AG08395 (cell line): Measurements from ENCODE around the gene LBHD1.
"Not testable (repeated sequence)": the region's sequence is repeated elsewhere in the genome, so short reads cannot be mapped to it uniquely, and the experiment has no call there.

ENCODE experiments used
- DNase-seq: peaks from one replicate; pipeline ENCODE4 v3.0.0; 2012; ENCODE audit warnings: mixed read lengths, low spot score

Gene LBHD1

DNA sequence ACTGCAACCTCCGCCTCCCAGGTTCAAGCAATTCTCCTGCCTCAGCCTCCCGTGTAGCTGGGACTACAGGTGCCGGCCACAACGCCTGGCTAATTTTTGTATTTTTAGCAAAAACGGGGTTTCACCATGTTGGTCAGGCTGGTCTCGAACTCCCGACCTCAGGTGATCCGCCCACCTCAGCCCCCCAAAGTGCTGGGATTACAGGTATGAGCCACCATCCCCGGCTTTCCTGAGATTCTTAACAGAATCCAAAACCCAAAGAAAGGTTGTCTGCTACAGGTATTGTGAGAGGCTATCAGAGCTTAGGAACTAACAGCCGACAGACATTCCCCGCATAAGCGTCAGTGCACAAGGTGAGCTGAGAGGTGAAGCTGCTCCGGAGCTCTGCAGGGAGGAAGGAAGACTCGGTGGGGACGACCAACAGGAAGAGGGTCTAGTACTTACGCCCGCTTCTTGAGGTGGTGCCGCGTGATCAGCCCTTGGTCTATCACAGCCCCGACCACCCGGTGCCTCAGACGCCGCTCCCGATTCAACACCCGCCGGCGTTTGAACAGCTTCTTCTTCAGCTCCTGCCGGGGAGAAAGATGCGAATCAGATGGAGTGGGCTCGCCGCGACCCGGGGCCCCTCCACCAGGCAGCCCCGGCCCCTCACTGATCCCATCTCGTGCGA is 7.5 kb downstream of the LBHD1 start:
- no peak for DNase-seq

- DNase-seq, result no peak
Measured at GRCh38 chr11:62656796-62657429, 15.2 kb downstream of the LBHD1 start.

DNA sequence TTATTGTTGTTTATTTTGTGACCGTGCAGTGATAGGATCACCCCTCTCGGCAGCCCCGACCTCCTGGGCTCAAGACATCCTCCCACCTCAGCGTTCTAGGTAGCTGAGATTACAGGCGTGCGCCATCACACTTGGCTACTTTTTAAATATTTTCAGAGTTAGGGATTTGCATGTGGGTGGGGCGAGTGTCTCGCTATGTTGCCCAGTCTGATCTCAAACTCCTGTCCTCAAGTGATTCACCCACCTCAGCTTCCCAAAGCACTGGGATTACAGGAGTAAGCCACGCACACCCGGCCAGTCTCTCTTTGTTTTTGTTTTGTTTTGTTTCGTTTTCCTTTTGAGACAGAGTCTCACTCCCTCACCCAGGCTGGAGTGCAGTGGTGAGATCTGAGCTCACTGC is 17.8 kb downstream of the LBHD1 start:
- DNase-seq, result no peak

- DNase-seq, result no peak
Measured at GRCh38 chr11:62652161-62653006, 19.7 kb downstream of the LBHD1 start.

DNA sequence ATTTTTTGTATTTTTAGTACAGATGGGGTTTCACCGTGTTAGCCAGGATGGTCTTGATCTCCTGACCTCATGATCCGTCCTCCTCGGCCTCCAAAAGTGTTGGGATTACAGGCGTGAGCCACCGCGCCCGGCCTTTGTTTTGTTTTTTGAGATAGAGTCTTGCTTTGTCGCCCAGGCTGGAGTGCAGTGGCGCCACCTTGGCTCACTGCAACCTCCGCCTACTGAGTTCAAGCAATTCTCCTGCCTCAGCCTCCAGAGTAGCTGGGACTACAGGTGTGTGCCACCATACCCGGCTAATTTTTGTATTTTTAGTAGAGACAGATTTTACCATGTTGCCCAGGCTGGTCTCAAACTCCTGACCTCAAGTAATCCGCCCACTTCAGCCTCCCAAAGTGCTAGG is 21.8 kb downstream of the LBHD1 start:
- DNase-seq, result not testable (repeated sequence)

DNA sequence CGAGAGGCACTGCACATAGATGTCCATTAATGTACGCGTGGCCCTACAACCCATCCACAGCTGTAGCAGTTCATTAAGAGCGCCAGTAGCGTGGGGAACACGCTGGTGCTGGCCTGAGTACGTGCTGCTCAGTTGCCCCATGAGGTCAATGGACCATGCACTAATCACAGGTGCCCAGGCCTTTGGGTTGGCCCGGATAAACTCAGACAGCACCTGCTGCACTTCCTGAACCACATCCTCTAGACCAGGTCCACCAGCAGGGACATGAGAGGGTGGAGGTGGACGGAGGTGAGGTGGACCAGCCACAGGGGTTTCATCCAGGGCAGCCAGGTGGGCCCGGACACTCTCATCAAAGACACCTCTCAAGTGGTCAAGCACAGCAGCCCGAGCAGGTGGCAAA is 22.6 kb downstream of the LBHD1 start:
- DNase-seq, result no peak

GRCh38 chr11:62648967-62649364 is 23.1 kb downstream of the LBHD1 start:
- DNase-seq, result no peak

DNA sequence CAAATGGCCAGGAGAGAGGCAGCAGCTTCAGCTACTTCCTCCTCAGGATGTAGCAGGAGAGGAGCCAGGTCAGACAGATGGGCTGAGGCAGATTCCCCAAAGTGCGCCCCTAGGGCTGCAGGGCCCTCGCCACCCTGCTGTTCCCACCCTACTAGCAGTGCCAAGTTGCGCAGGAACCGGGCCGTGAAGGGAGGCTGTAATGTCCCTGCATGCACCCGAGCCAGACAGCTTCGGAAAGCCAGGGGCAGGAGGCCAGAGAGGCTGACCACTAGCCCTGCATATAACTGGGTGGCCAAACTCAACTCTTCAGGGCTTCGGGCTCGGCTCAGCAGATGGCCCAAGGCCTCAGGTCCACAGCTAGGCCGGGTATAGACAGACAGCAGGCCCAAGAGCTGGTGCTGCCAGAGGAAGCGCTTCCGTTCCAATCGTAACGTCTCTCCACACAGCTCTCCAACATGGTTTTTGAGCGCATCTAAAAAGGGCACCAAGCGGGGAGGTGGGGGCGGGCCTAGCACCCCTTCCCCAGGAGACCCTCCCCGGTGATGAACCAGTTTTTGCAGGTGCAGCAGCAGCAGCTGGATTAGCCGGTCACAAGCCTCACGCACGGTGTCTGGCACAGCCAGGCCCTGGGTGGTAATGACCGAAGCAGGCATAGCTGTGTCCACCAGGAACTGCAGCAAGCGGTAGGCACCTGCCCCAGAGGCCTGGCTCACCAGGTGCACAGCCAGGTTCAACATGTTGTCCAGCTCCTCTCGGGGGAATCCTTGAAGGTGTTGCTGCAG is 23.7 kb downstream of the LBHD1 start:
- DNase-seq, result no peak

GRCh38 chr11:62647609-62648005 is 24.5 kb downstream of the LBHD1 start:
- peak; percentile 29 for DNase-seq

DNA sequence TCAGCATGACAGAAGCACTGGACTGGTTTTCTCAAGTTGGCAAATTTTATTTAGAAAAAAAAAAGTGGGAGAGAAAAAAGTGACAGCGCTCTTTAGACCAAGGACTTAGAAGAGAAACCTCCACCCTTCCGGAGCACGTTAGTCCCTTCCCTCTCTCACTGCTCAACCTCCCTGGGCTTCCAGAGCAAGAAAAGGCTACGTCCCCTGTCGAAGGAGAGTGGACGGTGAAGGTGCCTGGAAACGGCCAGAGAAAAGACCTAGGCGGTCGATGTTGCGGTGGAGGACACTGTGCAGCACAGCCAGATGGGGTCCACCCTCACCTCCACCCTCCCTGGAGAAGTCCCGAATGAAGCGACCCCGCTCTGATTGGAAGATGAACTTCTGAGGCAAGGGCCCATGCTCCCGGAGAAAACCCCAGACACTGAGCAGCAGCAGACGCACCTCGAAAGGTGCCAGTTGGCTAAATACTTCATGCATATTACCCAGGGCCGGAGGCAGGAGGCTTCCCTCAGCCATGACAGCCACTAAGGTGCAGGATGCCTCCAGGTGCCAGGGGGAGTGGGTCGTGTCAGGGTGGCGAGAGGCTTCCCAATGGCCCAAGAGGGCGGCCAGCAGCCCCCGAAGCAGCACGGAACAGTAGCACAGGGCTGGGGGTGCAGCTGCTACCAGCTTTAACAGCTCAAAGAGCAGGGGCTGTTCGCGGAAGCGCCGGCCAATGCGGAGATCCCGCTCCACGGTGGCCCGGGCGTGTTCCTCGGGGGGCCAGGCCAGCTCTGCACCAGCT is 25.1 kb downstream of the LBHD1 start:
- DNase-seq, result no peak

DNA sequence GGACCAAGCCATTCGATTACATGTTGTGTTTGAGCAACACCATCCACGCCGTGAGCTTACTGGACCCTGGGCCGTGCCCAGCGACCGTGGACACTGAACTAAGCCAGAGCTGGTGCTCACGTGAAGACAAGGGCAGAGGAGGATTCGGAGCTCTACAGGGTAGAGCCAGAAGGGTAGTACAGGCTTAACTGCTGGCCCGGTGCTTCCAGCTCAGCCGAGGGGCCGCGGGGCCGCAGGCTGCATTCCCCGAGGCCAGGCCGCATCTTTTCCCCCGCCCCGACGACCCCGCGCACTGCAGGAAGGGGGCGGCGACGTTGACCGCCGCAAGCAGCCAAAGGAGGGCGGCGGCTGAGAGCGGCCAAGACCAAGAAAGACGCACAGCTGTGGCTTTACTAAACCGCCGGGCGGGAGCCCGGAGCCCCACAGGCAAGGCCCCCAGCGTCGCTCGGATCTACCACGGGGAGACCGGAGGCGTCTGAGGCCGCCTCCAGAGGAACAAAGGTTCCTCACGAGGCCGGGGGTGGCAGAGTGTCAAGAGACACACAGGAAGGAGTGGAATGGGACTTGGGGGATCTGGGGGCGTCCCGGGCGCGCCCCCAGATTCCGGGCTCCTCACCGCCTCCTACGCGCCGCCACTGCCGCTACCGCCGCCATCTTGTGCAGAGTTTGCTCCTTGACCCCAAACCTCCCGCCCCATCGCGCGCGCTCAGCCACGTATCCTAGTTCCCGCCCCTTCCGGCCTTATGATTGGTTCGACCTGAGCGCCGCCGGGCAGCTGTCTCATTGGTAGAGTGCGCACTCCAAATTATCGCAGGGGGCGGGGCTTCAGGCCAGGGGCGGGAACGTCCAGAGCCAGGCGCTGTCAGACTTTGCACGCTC is 25.9 kb downstream of the LBHD1 start, which contains the start of gene GANAB:
Gene GANAB, minus strand, starts transcription at position 668 of the 879 bp plus-strand sequence. Its CDS starts 14 bp downstream, at position 654.
- DNase-seq, result peak; percentile 100

- DNase-seq, result no peak
Measured at GRCh38 chr11:62645671-62645945, 26.5 kb downstream of the LBHD1 start.

DNA sequence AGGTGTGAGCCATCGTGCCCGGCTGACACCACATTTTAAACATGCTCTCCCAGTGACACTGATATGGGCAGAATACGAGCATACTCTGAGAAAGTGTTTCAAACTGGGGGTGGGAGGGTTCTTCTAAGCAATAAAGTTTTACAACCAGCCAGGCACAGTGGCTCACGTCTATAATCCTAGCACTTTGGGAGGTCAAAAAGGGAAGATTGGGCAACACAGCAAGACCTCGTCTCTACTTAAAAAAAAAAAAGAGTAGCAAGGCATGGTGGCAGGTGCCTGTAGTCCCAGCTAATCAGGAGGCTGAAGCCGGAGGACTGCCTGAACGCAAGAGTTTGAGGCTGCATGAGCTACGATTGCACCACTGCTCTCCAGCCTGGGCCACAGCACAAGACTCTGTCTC is 27.8 kb downstream of the LBHD1 start:
- DNase-seq, result no peak

GRCh38 chr11:62632492-62632891 is 39.6 kb downstream of the LBHD1 start:
- no peak for DNase-seq

DNA sequence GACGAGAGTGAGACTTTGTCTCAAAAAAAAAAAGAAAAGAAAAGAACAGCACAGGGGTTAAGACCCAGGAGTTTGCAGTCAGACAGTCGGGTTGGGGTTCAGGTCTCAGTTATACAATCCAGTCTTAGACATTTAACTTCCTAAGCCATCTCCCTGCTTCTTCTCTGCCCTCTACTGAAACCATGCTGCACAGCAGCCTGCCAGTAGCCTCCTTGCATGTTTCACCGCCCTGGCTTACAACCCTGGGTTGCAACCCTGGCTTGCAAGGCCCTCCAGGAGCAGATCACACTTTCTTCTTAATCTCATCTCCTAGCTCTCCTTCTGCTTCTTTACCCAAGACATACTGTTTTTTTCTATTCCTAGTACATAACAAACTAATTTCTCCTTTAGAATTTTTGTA is 44.4 kb downstream of the LBHD1 start:
- DNase-seq, result no peak

- DNase-seq, result no peak
Measured at GRCh38 chr11:62622476-62623089, 49.5 kb downstream of the LBHD1 start.

DNA sequence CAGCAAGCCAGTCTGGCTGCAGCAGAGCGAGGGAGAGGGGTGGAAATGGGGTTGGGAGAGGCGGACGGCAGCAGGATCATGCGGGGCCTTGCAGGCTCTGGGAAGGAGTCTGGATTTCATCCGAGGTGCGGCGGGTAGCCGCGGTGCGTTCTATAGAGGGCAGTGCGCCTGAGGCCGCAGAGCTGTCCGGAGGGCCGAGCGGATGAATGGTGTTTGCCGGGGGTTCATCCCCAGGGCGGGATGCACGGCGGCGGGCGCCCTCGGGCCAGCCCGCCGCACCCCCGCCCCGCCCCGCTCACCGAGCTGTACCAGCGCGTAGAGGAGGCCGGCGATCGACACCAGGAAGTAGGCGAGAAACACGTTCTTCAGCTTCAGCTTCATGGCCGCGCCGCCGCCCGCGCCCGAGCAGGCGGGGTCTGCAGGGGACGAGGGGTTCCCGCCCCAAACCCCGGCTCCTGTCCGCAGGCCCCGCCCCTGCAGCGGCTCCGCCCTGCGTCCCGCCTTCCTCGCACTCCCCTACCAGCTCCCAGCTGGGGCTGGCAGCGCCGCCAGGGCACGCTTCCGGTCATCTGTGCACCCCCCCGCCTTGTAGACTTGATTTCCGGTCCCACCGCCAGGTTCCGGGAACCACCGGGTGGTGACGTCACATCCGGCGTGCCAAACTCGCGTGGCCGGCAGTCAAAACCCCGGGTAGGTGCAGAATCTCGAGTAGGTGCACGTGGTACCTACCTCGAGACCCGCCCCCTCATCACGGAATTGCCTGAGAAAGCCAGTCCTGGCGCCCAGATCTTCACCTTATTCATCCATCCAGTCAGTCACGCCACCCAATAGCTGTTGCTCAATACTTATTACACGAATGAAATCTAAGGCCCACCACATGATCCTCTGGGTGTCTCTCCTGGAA is 50.2 kb downstream of the LBHD1 start, which contains the start of gene B3GAT3:
Gene B3GAT3, minus strand, starts transcription at position 420 of the 904 bp plus-strand sequence. Its CDS starts 39 bp downstream, at position 381.
- DNase-seq, result peak; percentile 99

GRCh38 chr11:62621027-62621566 is 51.0 kb downstream of the LBHD1 start:
- DNase-seq, result no peak

DNA sequence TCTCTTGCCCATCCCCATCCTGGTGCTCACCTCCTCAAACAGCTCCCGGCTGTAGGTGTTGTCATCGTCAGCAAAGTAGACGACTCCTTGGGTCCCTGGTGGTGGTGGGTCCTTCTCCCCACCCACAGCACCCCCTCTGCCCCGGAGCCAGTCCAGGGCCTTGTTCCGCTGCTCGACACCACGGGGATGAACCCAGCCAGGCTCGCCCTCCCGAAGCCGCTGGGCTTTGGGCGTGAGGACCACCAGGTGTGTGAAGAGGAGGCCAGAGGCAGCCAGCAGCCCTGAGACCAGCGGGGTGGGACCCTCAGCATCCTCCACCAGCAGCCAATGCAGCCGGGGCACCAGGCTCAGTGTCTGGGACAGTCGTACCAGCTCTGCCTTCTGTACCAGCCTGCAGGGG is 55.1 kb downstream of the LBHD1 start:
- DNase-seq, result not testable (repeated sequence)
